Progenitor cell of endocrine pancreas (in vitro differentiated cells): ENCODE results near the gene TCF3. TPM values are rescaled to one million over a fixed set of nuclear protein-coding genes. Genes with fewer than 3 reads are reported as not detected.
"Not testable (repeated sequence)": the region's sequence is repeated elsewhere in the genome, so short reads cannot be mapped to it uniquely, and the experiment has no call there.

Source experiments
- DNase-seq: peaks from one replicate; pipeline ENCODE4 v3.0.0; 2021; ENCODE audit warnings: low spot score; ENCODE audit not compliant: unreplicated experiment
- H3K27ac Mint-ChIP-seq: 2 replicates; pipeline ENCODE4 v1.8.0; 2021; ENCODE audit warnings: mild to moderate bottlenecking, moderate library complexity, mixed read lengths
- H3K27me3 Mint-ChIP-seq: 2 replicates; pipeline ENCODE4 v1.8.0; 2021; ENCODE audit warnings: mixed read lengths
- H3K36me3 Mint-ChIP-seq: 2 replicates; pipeline ENCODE4 v1.8.0; 2022; ENCODE audit warnings: mixed read lengths; ENCODE audit not compliant: insufficient read depth
- H3K4me1 Mint-ChIP-seq: 2 replicates; pipeline ENCODE4 v1.8.0; 2021; ENCODE audit warnings: low read depth, mixed read lengths
- H3K4me3 Mint-ChIP-seq: 2 replicates; pipeline ENCODE4 v1.8.0; 2021; ENCODE audit warnings: low read depth, mild to moderate bottlenecking, moderate library complexity, mixed read lengths
- H3K9me3 Mint-ChIP-seq: 2 replicates; pipeline ENCODE4 v1.8.0; 2021; ENCODE audit warnings: low read depth, mixed read lengths
- CTCF ChIP-seq: fragments of 200-600 bp; sonication (generic); IDR thresholded peaks from one replicate; pipeline ENCODE4 v1.5.0; 2021; ENCODE audit warnings: antibody characterized with exemption, mild to moderate bottlenecking; ENCODE audit not compliant: unreplicated experiment
- total RNA-seq: library from RNA; stranded (reverse); gene quantifications from 2 replicates; pipeline ENCODE4 v1.2.1, GENCODE V29; 2021

TCF3 gene
- total RNA-seq, 1 donor from 2014 or later, result 318 TPM

- DNase-seq, result no peak
- Mint-ChIP-seq H3K36me3 (no peaks in the 10 kb centered on the region), H3K9me3 (no peaks in the 10 kb centered on the region), H3K27me3 (peaks cover 32% of the 10 kb centered on the region), H3K4me3 (no peak overlapping the region), H3K4me1 (peaks cover 14% of the 10 kb centered on the region), H3K27ac (peak overlapping the region; percentile 84)
- TF ChIP-seq CTCF, result no peak
These were observed 21.9 kb upstream of the TCF3 start for GRCh38 chr19:1674293-1674679.

GRCh38 chr19:1673645-1674292 lies 21.4 kb upstream of the TCF3 start:
- H3K27ac Mint-ChIP-seq, result no peak overlapping the region
- H3K36me3 Mint-ChIP-seq, result no peaks in the 10 kb centered on the region
- no peak for TF ChIP-seq CTCF
- DNase-seq, result no peak
- peaks cover 35% of the 10 kb centered on the region for H3K27me3 Mint-ChIP-seq
- no peaks in the 10 kb centered on the region for H3K9me3 Mint-ChIP-seq
- peaks cover 14% of the 10 kb centered on the region for H3K4me1 Mint-ChIP-seq
- H3K4me3 Mint-ChIP-seq, result peak overlapping the region; percentile 16

- Mint-ChIP-seq H3K4me1 (peaks cover 18% of the 10 kb centered on the region), H3K9me3 (no peaks in the 10 kb centered on the region), H3K27ac (no peak overlapping the region), H3K36me3 (no peaks in the 10 kb centered on the region), H3K4me3 (peak overlapping the region; percentile 16), H3K27me3 (peaks cover 36% of the 10 kb centered on the region)
- TF ChIP-seq CTCF, result no peak
- no peak for DNase-seq
These were observed 20.6 kb upstream of the TCF3 start for GRCh38 chr19:1672769-1673644.

- TF ChIP-seq CTCF, result peak; percentile 80
- peaks cover 37% of the 10 kb centered on the region for H3K27me3 Mint-ChIP-seq
These were observed 19.8 kb upstream of the TCF3 start for GRCh38 chr19:1672038-1672768.

GRCh38 chr19:1671716-1672037 lies 19.3 kb upstream of the TCF3 start:
- no peak for TF ChIP-seq CTCF
- Mint-ChIP-seq H3K4me1 (peaks cover 20% of the 10 kb centered on the region), H3K27ac (no peak overlapping the region), H3K36me3 (no peaks in the 10 kb centered on the region), H3K9me3 (no peaks in the 10 kb centered on the region), H3K27me3 (peaks cover 37% of the 10 kb centered on the region), H3K4me3 (no peak overlapping the region)
- no peak for DNase-seq

More at GRCh38 chr19:1672038-1672768, 19.8 kb upstream of the TCF3 start:
- Mint-ChIP-seq H3K36me3 (no peaks in the 10 kb centered on the region), H3K27ac (no peak overlapping the region), H3K9me3 (no peaks in the 10 kb centered on the region), H3K4me1 (peaks cover 22% of the 10 kb centered on the region), H3K4me3 (no peak overlapping the region)
- DNase-seq, result no peak

- H3K27ac Mint-ChIP-seq, H3K9me3 Mint-ChIP-seq, DNase-seq, H3K4me3 Mint-ChIP-seq, H3K36me3 Mint-ChIP-seq: not testable (repeated sequence)
- Mint-ChIP-seq H3K4me1 (peaks cover 22% of the 10 kb centered on the region), H3K27me3 (peaks cover 37% of the 10 kb centered on the region)
These were observed 18.3 kb upstream of the TCF3 start for GRCh38 chr19:1670747-1671146.
